H9 (cell line): Measurements from ENCODE around the gene LPCAT2. TPM values are rescaled to one million over a fixed set of nuclear protein-coding genes. Genes with fewer than 3 reads are reported as not detected.
A peak's percentile ranks its signal among the peaks of the same experiment; 100 is the strongest.

Source experiments
- DNase-seq: peaks from one replicate; pipeline ENCODE4 v3.0.0-alpha.2; 2017
- H2AFZ ChIP-seq: one replicate; pipeline ENCODE4 v1.6.1; 2013; ENCODE audit warnings: mild to moderate bottlenecking, low read length, control low read depth, moderate library complexity
- H2AK5ac ChIP-seq: 2 replicates; pipeline ENCODE4 v1.6.1; 2013; ENCODE audit warnings: low read length, control low read depth, mixed read lengths; ENCODE audit not compliant: insufficient read length
- H2BK120ac ChIP-seq: one replicate; pipeline ENCODE4 v1.6.1; 2013; ENCODE audit warnings: low read depth, mild to moderate bottlenecking, low read length, control low read depth, inconsistent platforms; ENCODE audit not compliant: poor library complexity, severe bottlenecking
- H2BK12ac ChIP-seq: 2 replicates; pipeline ENCODE4 v1.6.1; 2013; ENCODE audit warnings: low read length, control low read depth, mixed read lengths, low read depth; ENCODE audit not compliant: insufficient read length
- H2BK15ac ChIP-seq: 2 replicates; pipeline ENCODE4 v1.6.1; 2013; ENCODE audit warnings: low read depth, low read length, control low read depth
- H2BK20ac ChIP-seq: one replicate; pipeline ENCODE4 v1.6.1; 2013; ENCODE audit warnings: low read depth, mild to moderate bottlenecking, low read length, control low read depth, inconsistent platforms; ENCODE audit not compliant: poor library complexity, severe bottlenecking
- H2BK5ac ChIP-seq: 2 replicates; pipeline ENCODE4 v1.6.1; 2013; ENCODE audit warnings: low read length, control low read depth, mixed read lengths; ENCODE audit not compliant: insufficient read length
- H3K14ac ChIP-seq: 2 replicates; pipeline ENCODE4 v1.6.1; 2013; ENCODE audit warnings: low read length, control low read depth; ENCODE audit not compliant: insufficient read depth
- H3K18ac ChIP-seq: 2 replicates; pipeline ENCODE4 v1.6.1; 2013; ENCODE audit warnings: low read depth, mild to moderate bottlenecking, mixed read lengths, low read length, control low read depth; ENCODE audit not compliant: insufficient read length
- H3K23ac ChIP-seq: 2 replicates; pipeline ENCODE4 v1.6.1; 2013; ENCODE audit warnings: low read length, control low read depth, mixed read lengths, low read depth; ENCODE audit not compliant: insufficient read length
- H3K23me2 ChIP-seq: 2 replicates; pipeline ENCODE4 v1.6.1; 2013; ENCODE audit warnings: low read depth, mild to moderate bottlenecking, mixed read lengths, low read length, control low read depth; ENCODE audit not compliant: insufficient read length, poor library complexity, severe bottlenecking
- H3K27ac ChIP-seq: 2 replicates; pipeline ENCODE4 v1.5.1; 2013; ENCODE audit warnings: low read length, control low read depth, mixed read lengths, low read depth; ENCODE audit not compliant: insufficient read length
- H3K27me3 ChIP-seq: 2 replicates; pipeline ENCODE4 v1.6.1; 2013; ENCODE audit warnings: low read length, control low read depth, inconsistent platforms; ENCODE audit not compliant: insufficient read depth
- H3K4ac ChIP-seq: 2 replicates; pipeline ENCODE4 v1.6.1; 2013; ENCODE audit warnings: low read depth, mild to moderate bottlenecking, control low read depth, inconsistent platforms, low read length, moderate library complexity
- H3K4me1 ChIP-seq: 2 replicates; pipeline ENCODE4 v1.6.1; 2013; ENCODE audit warnings: low read length, control low read depth, inconsistent platforms; ENCODE audit not compliant: insufficient read depth
- H3K4me2 ChIP-seq: 2 replicates; pipeline ENCODE4 v1.6.1; 2013; ENCODE audit warnings: low read length, control low read depth, mixed read lengths; ENCODE audit not compliant: insufficient read length, insufficient read depth
- H3K56ac ChIP-seq: 2 replicates; pipeline ENCODE4 v1.6.1; 2013; ENCODE audit warnings: low read depth, mild to moderate bottlenecking, mixed read lengths, low read length, control low read depth; ENCODE audit not compliant: insufficient read length
- H3K79me1 ChIP-seq: 2 replicates; pipeline ENCODE4 v1.6.1; 2013; ENCODE audit warnings: low read depth, mild to moderate bottlenecking, moderate library complexity, low read length, control low read depth, inconsistent platforms; ENCODE audit not compliant: insufficient read depth, poor library complexity, severe bottlenecking
- H3K79me2 ChIP-seq: 2 replicates; pipeline ENCODE4 v1.6.1; 2013; ENCODE audit warnings: low read length, control low read depth, inconsistent platforms; ENCODE audit not compliant: insufficient read depth
- H3K9ac ChIP-seq: 2 replicates; pipeline ENCODE4 v1.6.1; 2013; ENCODE audit warnings: low read length, control low read depth, mixed read lengths; ENCODE audit not compliant: insufficient read length; ENCODE audit errors: extremely low read depth
- H3K9me3 ChIP-seq: one replicate; pipeline ENCODE4 v1.6.1; 2013; ENCODE audit warnings: low read depth, low read length, inconsistent platforms; ENCODE audit not compliant: control insufficient read depth
- H3T11ph ChIP-seq: one replicate; pipeline ENCODE4 v1.6.1; 2013; ENCODE audit warnings: mild to moderate bottlenecking, low read length, control low read depth, inconsistent platforms
- H4K20me1 ChIP-seq: one replicate; pipeline ENCODE4 v1.6.1; 2013; ENCODE audit not compliant: control insufficient read depth, insufficient read length, insufficient read depth
- H4K5ac ChIP-seq: 2 replicates; pipeline ENCODE4 v1.6.1; 2013; ENCODE audit warnings: low read depth, mild to moderate bottlenecking, mixed read lengths, low read length, control low read depth; ENCODE audit not compliant: insufficient read length
- H4K8ac ChIP-seq: replicated peaks from 2 replicates; pipeline ENCODE4 v1.6.1; 2013; ENCODE audit warnings: low read length, control low read depth, mixed read lengths, low read depth; ENCODE audit not compliant: insufficient read length
- H4K91ac ChIP-seq: 2 replicates; pipeline ENCODE4 v1.6.1; 2013; ENCODE audit warnings: low read depth, mild to moderate bottlenecking, moderate library complexity, mixed read lengths, low read length, control low read depth; ENCODE audit not compliant: insufficient read length
- H3K27ac Mint-ChIP-seq, 3 experiments: 2 replicates in 2 of 3; 3 replicates in 1 of 3; pipeline ENCODE4 v1.8.0; 2020 to 2021; ENCODE audit warnings: mixed read lengths in 3 of 3, mild to moderate bottlenecking in 1 of 3, moderate library complexity in 1 of 3
- H3K27me3 Mint-ChIP-seq: 2 replicates; pipeline ENCODE4 v1.8.0; 2021; ENCODE audit warnings: low read depth, mild to moderate bottlenecking, moderate library complexity, mixed read lengths
- H3K36me3 Mint-ChIP-seq, 3 experiments: 2 replicates in 2 of 3; 3 replicates in 1 of 3; pipeline ENCODE4 v1.8.0; 2020 to 2021; ENCODE audit warnings: low read depth in 3 of 3, mixed read lengths in 3 of 3; ENCODE audit not compliant: insufficient read depth in 1 of 3
- H3K4me1 Mint-ChIP-seq, 2 experiments: 2 replicates each; pipeline ENCODE4 v1.8.0; 2020; ENCODE audit warnings: mixed read lengths in 2 of 2
- H3K4me3 Mint-ChIP-seq, 2 experiments: 2 replicates in 1 of 2; 3 replicates in 1 of 2; pipeline ENCODE4 v1.8.0; 2020 to 2021; ENCODE audit warnings: mild to moderate bottlenecking in 2 of 2, mixed read lengths in 2 of 2, moderate library complexity in 1 of 2
- H3K9me3 Mint-ChIP-seq, 2 experiments: 2 replicates in 1 of 2; 3 replicates in 1 of 2; pipeline ENCODE4 v1.8.0; 2020; ENCODE audit warnings: mild to moderate bottlenecking in 2 of 2, mixed read lengths in 2 of 2, moderate library complexity in 1 of 2
- WGBS: extraction: QIAGEN DNeasy Blood & Tissue Kit; methylation state at CpG from one replicate; pipeline ENCODE4 v1.1.7; 2013; ENCODE audit warnings: missing lambda C conversion rate, low lambda C conversion rate, mixed read lengths; ENCODE audit not compliant: insufficient read length; ENCODE audit errors: extremely low coverage; 5-methylcytosine and 5-hydroxymethylcytosine counted together
- total RNA-seq: library from RNA; stranded (reverse); gene quantifications from 2 replicates; pipeline ENCODE4 v1.2.1, GENCODE V29; 2021
- TF ChIP-seq, protein P1 (sequence below): fragments of 200-600 bp; sonication (generic); conservative IDR thresholded peaks from 3 replicates; pipeline ENCODE4 v1.8.0; 2021; ENCODE audit warnings: antibody characterized with exemption, mild to moderate bottlenecking

Gene LPCAT2
- total RNA-seq, 1 experiment from 2014 or later, result 2.8 TPM

DNA sequence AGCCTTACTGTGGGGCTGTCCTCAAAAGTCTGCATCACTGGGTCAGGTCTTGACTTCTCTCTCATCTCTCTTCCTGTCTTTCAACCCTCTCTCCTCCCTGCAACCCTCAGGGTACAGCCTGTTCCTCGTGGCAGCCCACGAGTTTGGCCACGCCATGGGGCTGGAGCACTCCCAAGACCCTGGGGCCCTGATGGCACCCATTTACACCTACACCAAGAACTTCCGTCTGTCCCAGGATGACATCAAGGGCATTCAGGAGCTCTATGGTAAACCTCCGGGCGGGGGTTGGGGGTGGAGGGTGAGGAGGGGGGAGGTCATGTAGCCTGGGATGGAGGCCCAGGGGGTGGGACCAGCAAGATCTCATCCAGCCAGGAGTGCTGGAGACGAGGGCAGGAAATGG, 17.2 kb upstream of the LPCAT2 start:
- Mint-ChIP-seq H3K36me3 (peaks cover 0 to 12% (median 7%) of the 10 kb centered on the region in 3 experiments; a peak in 5 of 7 replicates), H3K4me1 (peaks cover 11% of the 10 kb centered on the region in 2 experiments), H3K9me3 (no peaks in the 10 kb centered on the region), H3K27me3 (no peaks in the 10 kb centered on the region), H3K27ac (no peak overlapping the region; a peak in 1 of 7 replicates), H3K4me3 (no peak overlapping the region; a peak in 1 of 5 replicates)
- Histone ChIP-seq H3K9me3 (no peaks in the 10 kb centered on the region), H3K18ac (no peak overlapping the region), H3K27me3 (no peaks in the 10 kb centered on the region), H4K91ac (no peak overlapping the region), H4K5ac (no peak overlapping the region), H3K79me2 (no peaks in the 10 kb centered on the region), H2AK5ac (no peak overlapping the region), H2BK20ac (no peak overlapping the region), H2BK15ac (no peak overlapping the region), H3K56ac (no peak overlapping the region), H4K8ac (no peak overlapping the region), H3K23me2 (no peaks in the 10 kb centered on the region), H3K4ac (no peak overlapping the region), H3K9ac (no peak overlapping the region), H2BK5ac (no peak overlapping the region), H2AFZ (no peak overlapping the region), H2BK120ac (no peak overlapping the region), H3T11ph (no peak overlapping the region), H4K20me1 (no peaks in the 10 kb centered on the region), H3K14ac (no peak overlapping the region), H3K4me1 (peaks cover 6% of the 10 kb centered on the region; the same call in 1 of the 2 replicates), H3K79me1 (no peaks in the 10 kb centered on the region), H3K27ac (no peak overlapping the region), H3K4me2 (no peak overlapping the region), H3K23ac (no peak overlapping the region), H2BK12ac (no peak overlapping the region)
- DNase-seq, result peak; percentile 30
- no CpG with 5 or more reads among the region's 7 CpGs for WGBS
- TF ChIP-seq, protein P1, sequence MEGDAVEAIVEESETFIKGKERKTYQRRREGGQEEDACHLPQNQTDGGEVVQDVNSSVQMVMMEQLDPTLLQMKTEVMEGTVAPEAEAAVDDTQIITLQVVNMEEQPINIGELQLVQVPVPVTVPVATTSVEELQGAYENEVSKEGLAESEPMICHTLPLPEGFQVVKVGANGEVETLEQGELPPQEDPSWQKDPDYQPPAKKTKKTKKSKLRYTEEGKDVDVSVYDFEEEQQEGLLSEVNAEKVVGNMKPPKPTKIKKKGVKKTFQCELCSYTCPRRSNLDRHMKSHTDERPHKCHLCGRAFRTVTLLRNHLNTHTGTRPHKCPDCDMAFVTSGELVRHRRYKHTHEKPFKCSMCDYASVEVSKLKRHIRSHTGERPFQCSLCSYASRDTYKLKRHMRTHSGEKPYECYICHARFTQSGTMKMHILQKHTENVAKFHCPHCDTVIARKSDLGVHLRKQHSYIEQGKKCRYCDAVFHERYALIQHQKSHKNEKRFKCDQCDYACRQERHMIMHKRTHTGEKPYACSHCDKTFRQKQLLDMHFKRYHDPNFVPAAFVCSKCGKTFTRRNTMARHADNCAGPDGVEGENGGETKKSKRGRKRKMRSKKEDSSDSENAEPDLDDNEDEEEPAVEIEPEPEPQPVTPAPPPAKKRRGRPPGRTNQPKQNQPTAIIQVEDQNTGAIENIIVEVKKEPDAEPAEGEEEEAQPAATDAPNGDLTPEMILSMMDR, result no peak
